Liver (tissue), 3 donors: ENCODE measurements around the gene ACACA.
"Not testable (repeated sequence)": the region's sequence is repeated elsewhere in the genome, so short reads cannot be mapped to it uniquely, and the experiment has no call there.

Source experiments
- CTCF ChIP-seq: fragments of 150-350 bp; IDR thresholded peaks from 2 replicates; pipeline ENCODE4 v1.5.1; 2017; ENCODE audit warnings: improper control_type of control experiment, low read depth, low read length; ENCODE audit not compliant: missing input control
- EGR1 ChIP-seq, 2 donors: IDR thresholded peaks; 2 replicates each; pipeline ENCODE4 v1.6.1; 2016 to 2018; ENCODE audit warnings: antibody characterized with exemption in 2 of 2, low read depth in 2 of 2
- JUND ChIP-seq, 2 donors: IDR thresholded peaks; 2 replicates each; pipeline ENCODE4 v1.6.1; 2016; ENCODE audit warnings: antibody characterized with exemption in 2 of 2
- RXRA ChIP-seq, 2 donors: IDR thresholded peaks; 2 replicates each; pipeline ENCODE4 v1.6.1; 2017 to 2018; ENCODE audit warnings: antibody characterized with exemption in 2 of 2, mild to moderate bottlenecking in 1 of 2
- donor health status: healthy.
- donor health status: healthy.

GRCh38 chr17:37356796-37357569 lies 49.7 kb downstream of the ACACA start:
- TF ChIP-seq CTCF; EGR1 (IDR thresholded peaks at IDR 0.05; ENCODE audit: low read depth in 2 of 2); JUND (IDR thresholded peaks at IDR 0.05): not testable (repeated sequence)
- TF ChIP-seq RXRA (IDR thresholded peaks at IDR 0.05), result peak; percentile 29 to 31
